Duodenal mucosa (tissue), 2 donors: ENCODE measurements around the gene ERGIC1.

Experiments
- H3K27ac ChIP-seq: one replicate; pipeline ENCODE4 v1.7.0; 2013; ENCODE audit warnings: low read depth, low read length
- H3K27me3 ChIP-seq, 2 donors: one replicate each; pipeline ENCODE4 v1.7.0; 2013; ENCODE audit warnings: low read length in 2 of 2, control low read depth in 1 of 2; ENCODE audit not compliant: insufficient read depth in 2 of 2, control insufficient read depth in 1 of 2
- H3K36me3 ChIP-seq, 2 donors: one replicate each; pipeline ENCODE4 v1.7.0; 2013; ENCODE audit warnings: low read length in 2 of 2, control low read depth in 1 of 2; ENCODE audit not compliant: insufficient read depth in 2 of 2, control insufficient read depth in 1 of 2
- H3K4me1 ChIP-seq, 2 donors: one replicate each; pipeline ENCODE4 v1.7.0; 2013; ENCODE audit warnings: low read length in 2 of 2, control low read depth in 1 of 2; ENCODE audit not compliant: insufficient read depth in 2 of 2, control insufficient read depth in 1 of 2
- H3K4me3 ChIP-seq, 2 donors: one replicate each; pipeline ENCODE4 v1.7.0; 2013; ENCODE audit warnings: low read length in 2 of 2, low read depth in 1 of 2
- H3K9ac ChIP-seq, 2 donors: one replicate each; pipeline ENCODE4 v1.7.0; 2013; ENCODE audit warnings: low read length in 2 of 2, low read depth in 1 of 2
- H3K9me3 ChIP-seq, 2 donors: one replicate each; pipeline ENCODE4 v1.7.0; 2013; ENCODE audit warnings: low read length in 2 of 2, control low read depth in 1 of 2; ENCODE audit not compliant: control insufficient read depth in 1 of 2

Gene ERGIC1

DNA sequence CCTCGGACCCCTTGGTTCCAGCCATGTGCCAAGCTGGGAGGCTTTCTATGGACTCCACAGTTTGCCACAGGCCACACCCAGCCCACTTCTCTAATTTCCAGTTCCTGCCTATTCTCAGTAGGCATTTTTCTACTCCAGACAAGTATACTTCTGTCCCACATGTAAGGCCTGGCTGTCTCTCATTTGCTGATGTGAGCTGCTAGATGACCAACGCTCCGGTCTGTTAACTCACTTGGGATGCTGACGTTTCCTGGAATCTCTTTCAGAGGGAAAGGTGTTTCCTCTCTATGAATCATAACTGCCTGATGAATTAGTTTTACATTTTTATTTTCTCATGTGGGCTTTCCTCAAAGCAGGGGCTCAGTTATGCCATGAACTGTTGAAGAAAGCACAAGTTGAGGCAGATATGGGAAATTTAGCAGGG, 36.3 kb downstream of the ERGIC1 start:
- H3K36me3 ChIP-seq: peaks cover 0 to 10% of the 10 kb centered on the region in 2 donors
- H3K9me3 ChIP-seq: no peaks in the 10 kb centered on the region
- H3K4me3 ChIP-seq: no peak overlapping the region
- no peaks in the 10 kb centered on the region for H3K27me3 ChIP-seq
- H3K27ac ChIP-seq: peak overlapping the region; percentile 34
- no peak overlapping the region for H3K9ac ChIP-seq
- peaks cover 19 to 30% of the 10 kb centered on the region in 2 donors for H3K4me1 ChIP-seq

DNA sequence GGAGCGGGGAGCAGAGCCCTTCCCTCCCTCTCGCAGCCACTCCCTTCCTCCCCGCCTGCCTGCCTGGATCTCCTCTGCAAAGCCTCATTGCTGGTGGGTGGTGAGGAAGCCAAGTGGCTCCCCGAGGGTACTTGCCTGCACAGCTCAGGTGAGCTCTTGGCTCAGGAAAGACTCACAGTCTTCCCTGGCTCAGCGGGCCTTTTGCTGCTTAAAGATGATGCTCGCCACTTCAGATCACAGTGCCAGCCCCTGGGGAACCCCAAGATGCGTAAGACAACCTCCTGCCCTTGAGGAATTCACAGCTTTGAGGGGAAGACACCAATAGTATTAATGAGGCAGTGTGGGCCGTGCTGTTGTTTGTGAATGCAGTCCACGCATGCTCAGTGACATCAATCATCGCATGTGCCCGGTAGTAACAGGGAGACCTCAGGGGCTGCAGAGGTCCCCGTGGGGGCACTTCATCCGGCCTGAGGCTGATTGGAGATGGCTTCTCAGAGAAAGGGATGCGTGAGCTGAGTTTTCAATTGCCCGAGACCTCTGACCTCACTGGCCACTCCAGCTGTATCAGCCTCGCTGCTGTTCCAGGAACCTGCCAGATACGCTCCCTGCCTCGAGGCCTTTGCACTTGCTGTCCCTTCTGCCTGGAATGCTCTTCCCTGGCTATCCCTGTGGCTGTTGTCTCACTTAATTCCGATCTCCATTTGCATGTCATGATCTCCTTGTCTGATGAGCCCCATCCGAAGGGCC, 36.8 kb downstream of the ERGIC1 start:
- peaks cover 0 to 10% of the 10 kb centered on the region in 2 donors for H3K36me3 ChIP-seq
- no peak overlapping the region for H3K9ac ChIP-seq
- no peak overlapping the region for H3K4me3 ChIP-seq
- no peaks in the 10 kb centered on the region for H3K9me3 ChIP-seq
- H3K27me3 ChIP-seq: no peaks in the 10 kb centered on the region
- peak overlapping the region; percentile 34 for H3K27ac ChIP-seq
- H3K4me1 ChIP-seq: peaks cover 19 to 30% of the 10 kb centered on the region in 2 donors

GRCh38 chr5:172871536-172871935, 37.5 kb downstream of the ERGIC1 start:
- peaks cover 19 to 30% of the 10 kb centered on the region in 2 donors for H3K4me1 ChIP-seq
- peaks cover 0 to 10% of the 10 kb centered on the region in 2 donors for H3K36me3 ChIP-seq
- H3K9ac ChIP-seq: no peak overlapping the region
- peak overlapping the region; percentile 10 for H3K27ac ChIP-seq
- no peaks in the 10 kb centered on the region for H3K9me3 ChIP-seq
- H3K27me3 ChIP-seq: no peaks in the 10 kb centered on the region
- H3K4me3 ChIP-seq: no peak overlapping the region

GRCh38 chr5:172871982-172872381, 37.9 kb downstream of the ERGIC1 start:
- H3K27me3 ChIP-seq: no peaks in the 10 kb centered on the region

GRCh38 chr5:172872997-172873491, 39.0 kb downstream of the ERGIC1 start:
- Histone ChIP-seq H3K9me3 (no peaks in the 10 kb centered on the region), H3K4me3 (no peak overlapping the region), H3K27ac (peak overlapping the region; percentile 64), H3K9ac (no peak overlapping the region), H3K36me3 (peaks cover 0 to 10% of the 10 kb centered on the region in 2 donors), H3K4me1 (peaks cover 19 to 30% of the 10 kb centered on the region in 2 donors), H3K27me3 (no peaks in the 10 kb centered on the region)

More at GRCh38 chr5:172871982-172872381, 37.9 kb downstream of the ERGIC1 start:
- H3K4me1 ChIP-seq: peaks cover 19 to 30% of the 10 kb centered on the region in 2 donors
- H3K27ac ChIP-seq: peak overlapping the region; percentile 10
- H3K9ac ChIP-seq: no peak overlapping the region
- H3K36me3 ChIP-seq: peaks cover 0 to 10% of the 10 kb centered on the region in 2 donors
- H3K9me3 ChIP-seq: no peaks in the 10 kb centered on the region
- no peak overlapping the region for H3K4me3 ChIP-seq

DNA sequence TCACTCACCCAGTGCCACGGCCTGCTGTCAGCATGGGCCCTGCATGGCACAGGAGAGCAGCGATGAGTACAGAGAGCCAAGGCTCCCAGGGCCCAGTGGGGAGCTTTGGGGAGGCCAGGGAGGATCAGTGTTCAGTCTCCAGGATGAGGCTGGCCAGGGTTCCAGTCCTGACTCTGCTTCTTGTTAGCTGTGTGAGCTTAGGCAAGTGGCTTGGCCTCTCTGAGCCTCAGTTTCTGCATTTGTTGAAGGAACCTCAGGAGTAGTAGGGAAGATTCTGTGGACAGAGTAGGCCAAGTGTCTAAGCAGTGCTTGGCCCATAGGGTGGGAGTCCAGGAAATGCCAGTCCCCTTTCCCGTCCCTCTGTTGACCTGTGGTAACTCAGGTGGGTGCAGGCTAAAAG, 39.5 kb downstream of the ERGIC1 start:
- H3K9me3 ChIP-seq: no peaks in the 10 kb centered on the region
- H3K9ac ChIP-seq: no peak overlapping the region
- H3K27me3 ChIP-seq: no peaks in the 10 kb centered on the region
- H3K4me1 ChIP-seq: peaks cover 18 to 27% of the 10 kb centered on the region in 2 donors
- H3K4me3 ChIP-seq: no peak overlapping the region
- peaks cover 0 to 10% of the 10 kb centered on the region in 2 donors for H3K36me3 ChIP-seq
- H3K27ac ChIP-seq: peak overlapping the region; percentile 64

DNA sequence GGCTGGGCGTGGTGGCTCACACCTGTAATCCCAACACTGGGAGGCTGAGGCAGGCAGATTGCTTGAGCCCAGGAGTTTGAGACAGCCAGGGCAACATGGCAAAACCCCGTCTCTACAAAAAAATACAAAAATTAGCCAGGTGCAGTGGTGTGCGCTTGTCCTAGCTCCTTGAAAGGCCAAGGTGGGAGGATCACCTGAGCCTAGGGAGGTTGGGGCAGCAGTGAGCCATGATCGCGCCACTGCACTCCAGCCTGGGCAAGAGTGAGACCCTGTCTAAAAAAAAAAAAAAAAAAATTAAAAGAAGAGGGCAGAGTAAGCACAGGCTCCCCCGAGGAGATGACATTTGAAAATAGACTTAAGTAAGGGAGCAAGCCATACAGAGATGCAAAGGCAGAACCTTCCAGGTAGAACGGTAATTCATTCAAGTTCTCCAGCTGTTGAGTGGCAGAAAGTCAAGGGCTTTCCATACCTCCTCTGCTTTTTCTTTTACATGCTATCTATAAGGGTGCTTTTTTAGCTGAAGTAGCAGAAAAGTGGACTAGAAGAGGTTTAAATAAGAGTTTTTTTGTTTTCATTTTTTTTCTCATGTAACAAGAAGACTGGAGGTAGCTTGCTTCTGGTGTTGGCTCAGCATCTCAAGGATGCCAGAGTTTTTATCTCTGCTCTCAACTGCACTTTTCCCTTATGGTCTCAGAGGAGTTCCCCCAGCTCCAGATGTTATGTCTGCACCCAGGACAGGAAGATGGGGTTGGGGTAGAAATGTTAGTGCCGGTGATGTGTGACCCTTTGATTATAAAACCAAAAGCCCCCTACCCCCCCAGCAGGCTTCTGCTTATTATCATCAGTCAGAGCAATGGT, 40.8 kb downstream of the ERGIC1 start:
- Histone ChIP-seq H3K27me3 (no peaks in the 10 kb centered on the region), H3K4me1 (peaks cover 6 to 14% of the 10 kb centered on the region in 2 donors), H3K4me3 (no peak overlapping the region), H3K9me3 (no peaks in the 10 kb centered on the region), H3K9ac (no peak overlapping the region), H3K27ac (no peak overlapping the region), H3K36me3 (peaks cover 0 to 13% of the 10 kb centered on the region in 2 donors)

GRCh38 chr5:172875505-172876279, 41.6 kb downstream of the ERGIC1 start:
- H3K9ac ChIP-seq: no peak overlapping the region
- peaks cover 0 to 11% of the 10 kb centered on the region in 2 donors for H3K36me3 ChIP-seq
- H3K27me3 ChIP-seq: no peaks in the 10 kb centered on the region
- H3K9me3 ChIP-seq: no peaks in the 10 kb centered on the region
- peaks cover 2 to 8% of the 10 kb centered on the region in 2 donors for H3K4me1 ChIP-seq
- H3K4me3 ChIP-seq: no peak overlapping the region
- H3K27ac ChIP-seq: no peak overlapping the region

DNA sequence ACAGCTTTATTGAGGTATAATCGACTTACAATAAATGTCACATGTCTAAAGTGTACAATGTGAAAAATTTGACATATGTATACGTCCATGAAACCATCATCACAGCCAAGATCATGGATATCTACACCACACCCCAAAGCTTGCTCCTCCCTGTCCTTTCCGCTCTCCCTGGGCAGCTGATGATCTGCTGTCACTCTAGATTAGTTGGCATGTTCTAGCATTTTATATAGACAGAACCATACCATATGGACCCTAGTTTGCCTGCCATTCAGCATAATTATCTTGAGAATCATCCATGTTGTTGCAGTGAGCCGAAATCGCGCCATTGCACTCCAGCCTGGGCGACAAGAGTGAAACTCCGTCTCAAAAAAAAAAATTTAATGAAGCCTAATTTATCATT, 42.5 kb downstream of the ERGIC1 start:
- H3K27ac ChIP-seq: no peak overlapping the region
- H3K36me3 ChIP-seq: peaks cover 0 to 8% of the 10 kb centered on the region in 2 donors
- H3K27me3 ChIP-seq: no peaks in the 10 kb centered on the region
- no peak overlapping the region for H3K4me3 ChIP-seq
- H3K9me3 ChIP-seq: no peaks in the 10 kb centered on the region
- no peak overlapping the region for H3K9ac ChIP-seq
- H3K4me1 ChIP-seq: peaks cover 0 to 2% of the 10 kb centered on the region in 2 donors
